OCI-LY1 (cell line): ENCODE results near the gene OMP.

ENCODE experiments used
- H2AFZ ChIP-seq: fragments of 200-600 bp; sonication (generic), shearing (Covaris generic); 2 replicates; pipeline ENCODE4 v1.6.0; 2014; ENCODE audit warnings: antibody characterized with exemption, mild to moderate bottlenecking, low read length
- H3F3A ChIP-seq: fragments of 200-600 bp; sonication (generic), shearing (Covaris generic); 2 replicates; pipeline ENCODE4 v1.6.0; 2014; ENCODE audit warnings: mild to moderate bottlenecking, antibody characterized with exemption, low read length, moderate library complexity; ENCODE audit not compliant: insufficient read depth
- H3K27ac ChIP-seq: fragments of 200-600 bp; sonication (generic); 2 replicates; pipeline ENCODE4 v1.5.1; 2014; ENCODE audit warnings: low read length, mixed run types, mild to moderate bottlenecking, low read depth; ENCODE audit not compliant: poor library complexity, severe bottlenecking
- H3K27me3 ChIP-seq: fragments of 200-600 bp; sonication (generic); 2 replicates; pipeline ENCODE4 v1.6.0; 2014; ENCODE audit warnings: antibody characterized with exemption, mild to moderate bottlenecking, low read length, moderate library complexity; ENCODE audit not compliant: insufficient read depth
- H3K36me3 ChIP-seq: fragments of 200-600 bp; sonication (generic); 2 replicates; pipeline ENCODE4 v1.6.1; 2014; ENCODE audit warnings: mild to moderate bottlenecking, antibody characterized with exemption, low read length, moderate library complexity, mixed read lengths; ENCODE audit not compliant: insufficient read depth
- H3K4me1 ChIP-seq: fragments of 200-600 bp; sonication (generic); 2 replicates; pipeline ENCODE4 v1.5.1; 2014; ENCODE audit warnings: mild to moderate bottlenecking, low read length, moderate library complexity; ENCODE audit not compliant: insufficient read depth, severe bottlenecking
- H3K4me2 ChIP-seq: fragments of 200-600 bp; sonication (generic), shearing (Covaris generic); 2 replicates; pipeline ENCODE4 v1.6.1; 2014; ENCODE audit warnings: low read length
- H3K4me3 ChIP-seq: fragments of 200-600 bp; sonication (generic); 2 replicates; pipeline ENCODE4 v1.5.1; 2014; ENCODE audit warnings: low read length, low read depth, mild to moderate bottlenecking, mixed read lengths; ENCODE audit not compliant: poor library complexity, severe bottlenecking
- H3K79me2 ChIP-seq: fragments of 200-600 bp; shearing (Covaris generic); 2 replicates; pipeline ENCODE4 v1.6.1; 2016; ENCODE audit warnings: mixed run types, low read length, mixed read lengths; ENCODE audit not compliant: insufficient read depth
- H3K9ac ChIP-seq: fragments of 200-600 bp; sonication (generic), shearing (Covaris generic); 2 replicates; pipeline ENCODE4 v1.6.1; 2014; ENCODE audit warnings: mild to moderate bottlenecking, low read length, mixed read lengths
- H3K9me2 ChIP-seq: fragments of 200-600 bp; sonication (generic), shearing (Covaris generic); 2 replicates; pipeline ENCODE4 v1.6.1; 2014; ENCODE audit warnings: low read depth, mild to moderate bottlenecking, low read length, mixed read lengths
- H3K9me3 ChIP-seq: fragments of 200-600 bp; shearing (Covaris generic); 2 replicates; pipeline ENCODE4 v1.6.1; 2014; ENCODE audit warnings: low read length, mixed read lengths
- H4K20me1 ChIP-seq: fragments of 200-600 bp; sonication (generic), shearing (Covaris generic); 2 replicates; pipeline ENCODE4 v1.6.0; 2016; ENCODE audit warnings: mild to moderate bottlenecking, low read length; ENCODE audit not compliant: insufficient read depth
- CTCF ChIP-seq: fragments of 200-600 bp; sonication (generic), shearing (Covaris generic); IDR thresholded peaks from 2 replicates; pipeline ENCODE4 v1.5.1; 2017; ENCODE audit warnings: mild to moderate bottlenecking, antibody characterized with exemption, low read length, moderate library complexity, mixed read lengths
- EZH2 ChIP-seq: fragments of 200-600 bp; sonication (generic), shearing (Covaris generic); IDR thresholded peaks from 2 replicates; pipeline ENCODE4 v1.8.0; 2017; ENCODE audit warnings: borderline replicate concordance, mixed run types, mild to moderate bottlenecking, antibody characterized with exemption, low read length, moderate library complexity, mixed read lengths

The OMP gene

GRCh38 chr11:77066229-77067042 is 36.2 kb upstream of the OMP start, which contains the start of gene CAPN5:
Gene CAPN5 (plus strand): TSS chr11:77066971. CDS start chr11:77084887, 17,916 bp downstream.
- H3K36me3 ChIP-seq, result no peaks in the 10 kb centered on the region; the same call in 1 of the 2 replicates
- peak within 1 kb of the TSS; percentile 63 for H3K9ac ChIP-seq
- H3K27me3 ChIP-seq, result peaks cover 3% of the 10 kb centered on the region; the same call in 1 of the 2 replicates
- H3K4me2 ChIP-seq, result peak within 1 kb of the TSS; percentile 87
- no peak within 1 kb of the TSS for H3K27ac ChIP-seq
- H3K9me3 ChIP-seq, result no peaks in the 10 kb centered on the region
- H3K9me2 ChIP-seq, result no peaks in the 10 kb centered on the region
- H2AFZ ChIP-seq, result 0 out of 2 replicates have a peak within 1 kb of the TSS, but pooled peaks have one; percentile 43
- H3K4me3 ChIP-seq, result peak within 1 kb of the TSS; percentile 63
- no peaks in the 10 kb centered on the region for H3F3A ChIP-seq
- peaks cover 7% of the 10 kb centered on the region for H3K4me1 ChIP-seq
- H3K79me2 ChIP-seq, result no peaks in the 10 kb centered on the region
- no peaks in the 10 kb centered on the region for H4K20me1 ChIP-seq
- TF ChIP-seq EZH2 (no peak), CTCF (peak; percentile 36)

GRCh38 chr11:77067861-77068443 is 34.7 kb upstream of the OMP start:
- TF ChIP-seq CTCF (no peak), EZH2 (no peak)
- Histone ChIP-seq H3K4me3 (no peak overlapping the region), H3K27ac (no peak overlapping the region), H3F3A (no peaks in the 10 kb centered on the region), H3K27me3 (no peaks in the 10 kb centered on the region), H3K4me2 (no peak overlapping the region), H3K79me2 (no peaks in the 10 kb centered on the region), H2AFZ (no peak overlapping the region), H3K4me1 (peaks cover 7% of the 10 kb centered on the region), H3K9ac (no peak overlapping the region), H4K20me1 (no peaks in the 10 kb centered on the region), H3K36me3 (no peaks in the 10 kb centered on the region), H3K9me2 (no peaks in the 10 kb centered on the region), H3K9me3 (no peaks in the 10 kb centered on the region)

- H3K9ac ChIP-seq, result no peak overlapping the region
- H3K79me2 ChIP-seq, result no peaks in the 10 kb centered on the region
Observed at GRCh38 chr11:77068457-77069335, 33.9 kb upstream of the OMP start.

More at GRCh38 chr11:77068457-77069335, 33.9 kb upstream of the OMP start:
- no peaks in the 10 kb centered on the region for H3K9me3 ChIP-seq
- no peak overlapping the region for H2AFZ ChIP-seq
- H3K4me2 ChIP-seq, result no peak overlapping the region
- TF ChIP-seq EZH2 (no peak), CTCF (no peak)
- H4K20me1 ChIP-seq, result no peaks in the 10 kb centered on the region
- H3K4me3 ChIP-seq, result no peak overlapping the region
- H3K27ac ChIP-seq, result no peak overlapping the region
- H3K9me2 ChIP-seq, result no peaks in the 10 kb centered on the region
- no peaks in the 10 kb centered on the region for H3K27me3 ChIP-seq
- no peaks in the 10 kb centered on the region for H3F3A ChIP-seq
- H3K36me3 ChIP-seq, result no peaks in the 10 kb centered on the region
- peaks cover 7% of the 10 kb centered on the region for H3K4me1 ChIP-seq
